Neuronal stem cell (in vitro differentiated cells): Measurements from ENCODE around the gene ITGBL1.

Experiments used
- DNase-seq: peaks from one replicate; pipeline ENCODE4 v3.0.0-alpha.2; 2013; ENCODE audit warnings: low spot score
- H2AFZ ChIP-seq: one replicate; pipeline ENCODE4 v1.6.1; 2013; ENCODE audit warnings: mild to moderate bottlenecking, low read length, inconsistent platforms
- H2AK5ac ChIP-seq: 2 replicates; pipeline ENCODE4 v1.6.1; 2013; ENCODE audit warnings: low read depth, mild to moderate bottlenecking, inconsistent platforms, low read length, moderate library complexity, mixed read lengths
- H2BK120ac ChIP-seq: 2 replicates; pipeline ENCODE4 v1.6.1; 2013; ENCODE audit warnings: low read depth, mild to moderate bottlenecking, inconsistent platforms, low read length, moderate library complexity, mixed read lengths
- H2BK12ac ChIP-seq: one replicate; pipeline ENCODE4 v1.6.1; 2013; ENCODE audit warnings: low read length, inconsistent platforms
- H2BK15ac ChIP-seq: 2 replicates; pipeline ENCODE4 v1.6.1; 2013; ENCODE audit warnings: mild to moderate bottlenecking, low read length, inconsistent platforms, mixed read lengths
- H2BK5ac ChIP-seq: one replicate; pipeline ENCODE4 v1.6.1; 2013; ENCODE audit warnings: inconsistent platforms, mild to moderate bottlenecking, low read length, moderate library complexity
- H3K14ac ChIP-seq: one replicate; pipeline ENCODE4 v1.6.1; 2013; ENCODE audit warnings: low read length, inconsistent platforms
- H3K18ac ChIP-seq: 2 replicates; pipeline ENCODE4 v1.6.1; 2013; ENCODE audit warnings: low read length, inconsistent platforms
- H3K23ac ChIP-seq: 2 replicates; pipeline ENCODE4 v1.6.1; 2013; ENCODE audit warnings: low read depth, mild to moderate bottlenecking, mixed read lengths, low read length, inconsistent platforms; ENCODE audit not compliant: poor library complexity
- H3K27ac ChIP-seq: replicated peaks from 3 replicates; pipeline ENCODE4 v1.5.1; 2013; ENCODE audit warnings: low read length, inconsistent platforms
- H3K27me3 ChIP-seq, 3 experiments: 2 replicates each; pipeline ENCODE4 v1.6.1; 2013; ENCODE audit warnings: low read length in 3 of 3, mild to moderate bottlenecking in 2 of 3, inconsistent platforms in 1 of 3, low read depth in 1 of 3, mixed read lengths in 1 of 3, moderate library complexity in 1 of 3; ENCODE audit not compliant: control insufficient read depth in 3 of 3, insufficient read depth in 3 of 3
- H3K36me3 ChIP-seq, 2 donors: replicated peaks in 1 of 2; 2 replicates each; pipeline ENCODE4 v1.6.1; 2013; ENCODE audit warnings: low read length in 2 of 2; ENCODE audit not compliant: control insufficient read depth in 2 of 2, insufficient read depth in 2 of 2
- H3K4ac ChIP-seq: 2 replicates; pipeline ENCODE4 v1.6.1; 2013; ENCODE audit warnings: inconsistent platforms, mild to moderate bottlenecking, low read length, moderate library complexity
- H3K4me1 ChIP-seq, 2 donors: 1 replicate in 1 of 2; 2 replicates in 1 of 2; pipeline ENCODE4 v1.6.1; 2013; ENCODE audit warnings: low read length in 2 of 2, low read depth in 1 of 2; ENCODE audit not compliant: control insufficient read depth in 2 of 2, insufficient read depth in 1 of 2
- H3K4me2 ChIP-seq: one replicate; pipeline ENCODE4 v1.6.1; 2013; ENCODE audit warnings: mild to moderate bottlenecking, low read length, inconsistent platforms; ENCODE audit not compliant: insufficient read depth, poor library complexity, severe bottlenecking
- H3K4me3 ChIP-seq, 2 donors: 2 replicates each; pipeline ENCODE4 v1.5.1; 2013; ENCODE audit warnings: low read length in 2 of 2, mild to moderate bottlenecking in 2 of 2, inconsistent platforms in 1 of 2, moderate library complexity in 1 of 2
- H3K79me1 ChIP-seq: one replicate; pipeline ENCODE4 v1.6.1; 2013; ENCODE audit warnings: low read depth, mild to moderate bottlenecking, inconsistent platforms, low read length, moderate library complexity
- H3K9ac ChIP-seq: one replicate; pipeline ENCODE4 v1.6.1; 2013; ENCODE audit warnings: mild to moderate bottlenecking, low read depth, low read length, inconsistent platforms; ENCODE audit not compliant: poor library complexity
- H3K9me3 ChIP-seq, 2 donors: replicated peaks in 1 of 2; 2 replicates each; pipeline versions ENCODE3 to v1.6.1; 2013; ENCODE audit warnings: low read length in 2 of 2, mild to moderate bottlenecking in 2 of 2, inconsistent platforms in 1 of 2, low read depth in 1 of 2, mixed read lengths in 1 of 2, moderate library complexity in 1 of 2; ENCODE audit not compliant: control insufficient read depth in 2 of 2, insufficient read depth in 1 of 2
- H4K8ac ChIP-seq: one replicate; pipeline ENCODE4 v1.6.1; 2013; ENCODE audit warnings: low read depth, mild to moderate bottlenecking, inconsistent platforms, low read length, moderate library complexity
- H4K91ac ChIP-seq: one replicate; pipeline ENCODE4 v1.6.1; 2013; ENCODE audit warnings: low read length, low read depth, mild to moderate bottlenecking, inconsistent platforms; ENCODE audit not compliant: poor library complexity
- whole genome bisulfite sequencing, 2 donors: extraction: QIAGEN DNeasy Blood & Tissue Kit; methylation state at CpG; one replicate each; pipeline ENCODE4 v1.1.7; 2013; ENCODE audit warnings: missing lambda C conversion rate in 2 of 2, mixed read lengths in 1 of 2; ENCODE audit not compliant: insufficient read length in 2 of 2, insufficient replicate concordance in 1 of 2; ENCODE audit errors: extremely low coverage in 2 of 2; 5-methylcytosine and 5-hydroxymethylcytosine counted together

The ITGBL1 gene

DNA sequence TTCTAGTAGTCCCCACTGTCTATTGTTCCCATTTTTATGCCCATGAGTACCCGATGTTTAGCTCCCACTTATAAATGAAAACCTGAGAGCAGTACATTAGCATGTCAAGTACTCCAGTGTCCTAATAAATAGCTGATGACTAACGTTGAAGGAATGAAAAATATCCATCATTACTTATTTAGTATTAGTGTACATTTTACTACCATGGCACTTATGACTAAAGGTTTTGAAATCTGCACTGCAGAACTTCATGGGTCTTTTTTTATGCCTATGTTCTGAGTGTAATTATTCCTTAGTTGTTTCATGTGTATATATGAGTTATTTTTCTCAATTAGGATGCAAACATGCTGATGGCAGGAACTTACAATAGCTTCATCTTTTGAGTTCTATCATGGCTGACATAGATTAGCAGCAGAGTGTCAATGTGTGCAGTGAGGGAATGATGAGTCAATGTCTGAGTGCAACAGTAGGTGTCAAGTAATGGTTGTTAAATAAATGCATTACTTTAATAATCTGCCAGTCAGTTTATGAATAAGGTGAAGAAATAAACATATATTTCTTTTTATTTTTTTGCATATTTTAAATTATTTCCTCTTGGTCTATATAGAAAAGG lies 188.4 kb downstream of the ITGBL1 start:
- Histone ChIP-seq H2AK5ac (no peak overlapping the region), H2BK15ac (no peak overlapping the region), H4K91ac (no peak overlapping the region), H2BK12ac (no peak overlapping the region), H2AFZ (no peak overlapping the region), H3K27ac (no peak overlapping the region), H3K23ac (no peak overlapping the region), H3K79me1 (no peaks in the 10 kb centered on the region), H3K27me3 (no peaks in the 10 kb centered on the region), H2BK5ac (no peak overlapping the region), H3K4me1 (no peaks in the 10 kb centered on the region), H3K4me2 (no peak overlapping the region), H3K4me3 (no peak overlapping the region), H4K8ac (no peak overlapping the region), H3K4ac (no peak overlapping the region), H3K18ac (no peak overlapping the region), H3K14ac (no peak overlapping the region), H2BK120ac (no peak overlapping the region), H3K36me3 (no peaks in the 10 kb centered on the region), H3K9ac (no peak overlapping the region), H3K9me3 (no peaks in the 10 kb centered on the region)
- no peak for DNase-seq
- no CpG with 5 or more reads among the region's 2 CpGs for WGBS, 2 donors

DNA sequence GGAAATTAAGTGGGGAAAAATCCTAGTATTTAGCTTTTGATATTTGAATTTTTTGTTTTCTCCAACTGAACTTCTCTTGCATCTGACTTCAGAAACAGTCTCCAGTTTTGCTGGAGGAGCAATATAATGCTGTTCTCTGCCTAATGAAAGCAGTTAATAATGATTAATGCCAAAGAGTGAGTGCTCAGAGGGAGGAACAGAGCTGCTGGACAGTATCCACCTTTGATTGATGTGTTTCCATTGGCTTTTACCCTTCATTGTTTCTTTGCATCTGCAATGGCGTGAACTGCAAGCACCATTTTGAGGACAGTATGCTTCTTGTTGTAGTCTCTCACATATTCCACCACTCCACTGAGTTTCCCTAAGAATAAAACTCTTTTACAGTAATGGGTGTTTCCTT lies 193.4 kb downstream of the ITGBL1 start:
- WGBS, 2 donors: no CpG with 5 or more reads among the region's 1 CpG
- no peak overlapping the region for H2BK5ac ChIP-seq
- H4K8ac ChIP-seq: no peak overlapping the region
- no peaks in the 10 kb centered on the region for H3K36me3 ChIP-seq
- H3K27ac ChIP-seq: no peak overlapping the region
- H3K18ac ChIP-seq: no peak overlapping the region
- H3K27me3 ChIP-seq: no peaks in the 10 kb centered on the region
- no peak overlapping the region for H3K14ac ChIP-seq
- H3K4ac ChIP-seq: no peak overlapping the region
- H2BK120ac ChIP-seq: no peak overlapping the region
- no peak overlapping the region for H2BK12ac ChIP-seq
- H4K91ac ChIP-seq: no peak overlapping the region
- no peaks in the 10 kb centered on the region for H3K9me3 ChIP-seq
- H3K4me2 ChIP-seq: no peak overlapping the region
- no peak for DNase-seq
- H2AK5ac ChIP-seq: no peak overlapping the region
- H3K9ac ChIP-seq: no peak overlapping the region
- no peaks in the 10 kb centered on the region for H3K79me1 ChIP-seq
- H2BK15ac ChIP-seq: no peak overlapping the region
- H3K4me1 ChIP-seq: no peaks in the 10 kb centered on the region
- H3K4me3 ChIP-seq: no peak overlapping the region
- no peak overlapping the region for H3K23ac ChIP-seq
- no peak overlapping the region for H2AFZ ChIP-seq

DNA sequence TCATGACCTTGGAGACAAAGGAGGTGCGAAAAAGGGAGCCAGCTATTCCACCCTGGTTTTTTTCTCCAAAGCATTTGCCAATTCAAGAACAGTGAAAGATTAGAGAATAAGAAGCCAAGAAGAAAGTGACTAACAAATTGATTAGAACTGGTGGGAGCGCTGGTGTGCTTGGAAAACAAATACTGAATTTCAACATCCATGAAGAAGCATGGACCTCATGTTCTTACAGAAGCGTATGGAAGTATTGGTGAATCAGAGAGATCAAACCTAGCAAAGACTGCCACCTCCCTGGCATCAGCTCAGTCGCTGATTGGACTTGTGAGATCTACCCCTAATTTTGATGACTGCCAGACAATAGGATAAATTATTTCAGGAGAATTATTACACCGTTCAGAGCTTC lies 195.3 kb downstream of the ITGBL1 start:
- Histone ChIP-seq H3K9ac (no peak overlapping the region), H2BK5ac (no peak overlapping the region), H3K27me3 (no peaks in the 10 kb centered on the region), H3K4me1 (no peaks in the 10 kb centered on the region), H3K23ac (no peak overlapping the region), H3K9me3 (no peaks in the 10 kb centered on the region), H3K27ac (no peak overlapping the region), H4K91ac (no peak overlapping the region), H3K79me1 (no peaks in the 10 kb centered on the region), H2BK15ac (no peak overlapping the region), H3K4me3 (no peak overlapping the region), H2AK5ac (no peak overlapping the region), H3K4me2 (no peak overlapping the region), H4K8ac (no peak overlapping the region), H3K14ac (no peak overlapping the region), H2BK12ac (no peak overlapping the region), H3K18ac (no peak overlapping the region), H2AFZ (no peak overlapping the region), H2BK120ac (no peak overlapping the region), H3K4ac (no peak overlapping the region), H3K36me3 (no peaks in the 10 kb centered on the region)
- DNase-seq: no peak
- WGBS, 2 donors: no CpG with 5 or more reads among the region's 5 CpGs

DNA sequence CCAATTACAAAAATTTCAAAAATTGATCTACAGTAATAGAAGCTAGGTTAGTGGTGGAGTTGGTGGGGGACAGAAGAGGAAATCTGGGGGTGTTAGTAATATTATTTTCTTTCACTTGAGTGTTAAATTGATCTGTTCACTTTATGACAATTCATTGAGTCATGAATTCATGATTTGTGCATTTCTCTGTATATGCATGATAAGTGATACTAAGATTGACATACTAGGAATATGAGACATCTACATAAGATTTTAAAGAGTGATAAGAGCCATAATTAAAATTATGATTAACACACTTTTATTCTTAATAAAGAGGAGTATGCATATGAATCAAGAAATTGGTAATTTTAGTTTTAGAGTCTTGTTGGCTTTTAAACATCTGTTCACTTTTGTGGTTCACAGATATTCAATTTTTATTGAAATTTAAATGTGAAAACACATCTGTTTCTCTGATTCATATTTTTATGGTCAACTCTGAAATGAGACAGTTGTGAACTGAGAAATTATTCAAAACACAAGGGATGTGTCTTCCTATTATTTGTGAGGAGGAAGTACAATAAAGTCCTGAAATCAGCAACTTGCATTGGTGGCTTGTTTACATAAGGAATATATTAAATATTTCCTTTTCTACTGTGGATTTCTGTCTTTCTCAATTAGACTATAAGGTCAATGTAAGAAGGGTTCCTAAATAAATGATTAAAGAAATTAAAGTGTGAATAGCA lies 196.5 kb downstream of the ITGBL1 start:
- Histone ChIP-seq H3K27me3 (no peaks in the 10 kb centered on the region), H3K14ac (no peak overlapping the region), H3K4me1 (no peaks in the 10 kb centered on the region), H3K4me3 (no peak overlapping the region), H3K18ac (no peak overlapping the region), H4K91ac (no peak overlapping the region), H2AK5ac (no peak overlapping the region), H3K79me1 (no peaks in the 10 kb centered on the region), H3K23ac (no peak overlapping the region), H4K8ac (no peak overlapping the region), H3K9me3 (no peaks in the 10 kb centered on the region), H2BK5ac (no peak overlapping the region), H2BK12ac (no peak overlapping the region), H3K9ac (no peak overlapping the region), H3K36me3 (no peaks in the 10 kb centered on the region), H3K27ac (no peak overlapping the region), H2AFZ (no peak overlapping the region), H2BK15ac (no peak overlapping the region), H3K4me2 (no peak overlapping the region), H2BK120ac (no peak overlapping the region), H3K4ac (no peak overlapping the region)
- no peak for DNase-seq
